Glutamatergic neuron (in vitro differentiated cells): ENCODE measurements around the gene RFX2. TPM values are rescaled to one million over a fixed set of nuclear protein-coding genes. Genes with fewer than 3 reads are reported as not detected.

Source experiments
- DNase-seq: peaks from one replicate; pipeline ENCODE4 v3.0.0; 2022
- H3K27ac Mint-ChIP-seq: one replicate; pipeline ENCODE4 v1.8.0; 2020; ENCODE audit warnings: mild to moderate bottlenecking, mixed read lengths, inconsistent platforms; ENCODE audit not compliant: unreplicated experiment
- H3K27me3 Mint-ChIP-seq: one replicate; pipeline ENCODE4 v1.8.0; 2020; ENCODE audit warnings: mild to moderate bottlenecking, moderate library complexity, mixed read lengths, inconsistent platforms; ENCODE audit not compliant: unreplicated experiment
- H3K36me3 Mint-ChIP-seq: one replicate; pipeline ENCODE4 v1.8.0; 2020; ENCODE audit warnings: mild to moderate bottlenecking, mixed read lengths, inconsistent platforms; ENCODE audit not compliant: unreplicated experiment
- H3K4me1 Mint-ChIP-seq: one replicate; pipeline ENCODE4 v1.8.0; 2020; ENCODE audit warnings: mild to moderate bottlenecking, low read depth, mixed read lengths, inconsistent platforms; ENCODE audit not compliant: unreplicated experiment
- H3K4me3 Mint-ChIP-seq: one replicate; pipeline ENCODE4 v1.8.0; 2020; ENCODE audit warnings: mild to moderate bottlenecking, mixed read lengths, inconsistent platforms; ENCODE audit not compliant: unreplicated experiment
- H3K9me3 Mint-ChIP-seq: one replicate; pipeline ENCODE4 v1.8.0; 2020; ENCODE audit warnings: mild to moderate bottlenecking, moderate library complexity, mixed read lengths, inconsistent platforms; ENCODE audit not compliant: unreplicated experiment
- CTCF ChIP-seq: fragments of 200-600 bp; sonication (generic); IDR thresholded peaks from one replicate; pipeline ENCODE4 v1.5.0; 2021; ENCODE audit not compliant: partially characterized antibody, unreplicated experiment
- total RNA-seq: library from RNA; stranded (reverse); fragmentation: NEBNext Ultra II Directional; extraction: Animal tissue kit (Norgen Biotek cat#: 25700); gene quantifications from one replicate; pipeline ENCODE4 v1.2.1, GENCODE V29; 2021; ENCODE audit not compliant: unreplicated experiment

The RFX2 gene
- total RNA-seq, 1 donor from 2014 or later = 4.3 TPM

- Mint-ChIP-seq H3K27ac (no peak overlapping the region), H3K27me3 (peaks cover 3% of the 10 kb centered on the region)
Observed at GRCh38 chr19:6023936-6024335, 86.4 kb downstream of the RFX2 start.

DNA sequence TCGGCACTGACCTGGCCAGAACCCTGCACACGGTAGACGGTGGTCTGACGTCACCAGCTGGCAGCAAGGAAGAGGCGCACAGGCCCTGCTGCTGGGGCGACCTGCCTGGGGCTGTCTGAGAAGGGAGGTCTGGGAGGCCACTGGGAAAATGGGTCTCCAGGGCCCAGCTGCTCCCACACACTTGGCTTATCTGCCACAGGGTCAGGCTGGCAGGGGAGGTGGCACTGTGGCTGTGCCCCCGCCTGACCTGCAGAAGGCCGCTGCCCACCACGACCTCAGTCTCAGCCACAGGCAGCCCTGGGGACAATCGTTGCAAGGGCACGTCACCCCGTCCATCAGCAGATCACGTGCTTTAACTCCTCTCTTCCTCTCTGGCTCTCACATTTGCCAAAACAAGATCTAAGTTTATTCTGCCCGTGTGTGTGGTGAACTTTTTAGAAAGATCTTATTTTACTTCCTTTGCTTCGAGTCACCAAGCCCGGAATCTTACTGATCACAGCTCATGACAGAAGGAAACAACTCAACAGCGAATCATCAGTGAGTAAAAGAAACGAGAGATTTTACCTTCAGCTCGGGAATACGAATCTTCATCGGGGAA lies 87.1 kb downstream of the RFX2 start:
- peaks cover 1% of the 10 kb centered on the region for H3K4me1 Mint-ChIP-seq
- H3K36me3 Mint-ChIP-seq = no peaks in the 10 kb centered on the region
- no peak for DNase-seq
- H3K27me3 Mint-ChIP-seq = peaks cover 3% of the 10 kb centered on the region
- peaks cover 2% of the 10 kb centered on the region for H3K9me3 Mint-ChIP-seq
- no peak overlapping the region for H3K27ac Mint-ChIP-seq
- peak overlapping the region; percentile 9 for H3K4me3 Mint-ChIP-seq
- TF ChIP-seq CTCF = no peak

More at GRCh38 chr19:6023936-6024335, 86.4 kb downstream of the RFX2 start:
- peaks cover 1% of the 10 kb centered on the region for H3K4me1 Mint-ChIP-seq
- DNase-seq = no peak
- TF ChIP-seq CTCF = no peak
- no peaks in the 10 kb centered on the region for H3K36me3 Mint-ChIP-seq
- H3K9me3 Mint-ChIP-seq = peaks cover 2% of the 10 kb centered on the region
- no peak overlapping the region for H3K4me3 Mint-ChIP-seq

DNA sequence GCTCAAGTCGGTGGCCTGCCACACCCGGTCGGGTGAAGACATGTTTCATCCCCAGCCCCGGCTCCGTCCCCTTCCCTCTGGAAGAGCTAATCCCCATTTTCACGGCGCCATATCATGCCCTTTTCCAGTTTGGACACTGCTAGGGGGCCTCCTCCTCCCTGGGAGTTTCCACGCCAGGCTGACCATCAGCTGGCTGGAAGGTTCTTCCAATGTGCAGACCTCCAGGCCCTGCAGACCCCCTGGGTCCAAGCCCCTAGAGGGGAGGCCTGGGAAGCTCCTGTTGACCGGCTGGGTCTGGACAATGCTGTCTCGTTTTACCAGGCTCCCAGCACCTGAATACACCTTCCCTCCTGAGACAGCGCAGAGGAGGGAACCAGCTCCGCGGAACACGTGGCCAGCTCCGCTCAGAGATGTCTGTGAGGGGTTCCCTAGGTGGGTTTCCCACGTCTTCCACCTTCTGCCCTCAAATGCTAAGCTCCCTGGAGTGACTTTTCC lies 87.7 kb downstream of the RFX2 start:
- Mint-ChIP-seq H3K36me3 (no peaks in the 10 kb centered on the region), H3K4me3 (peak overlapping the region; percentile 9), H3K27ac (no peak overlapping the region), H3K4me1 (peaks cover 1% of the 10 kb centered on the region), H3K9me3 (peaks cover 2% of the 10 kb centered on the region), H3K27me3 (peaks cover 3% of the 10 kb centered on the region)
- TF ChIP-seq CTCF = peak; percentile 24
- DNase-seq = no peak

GRCh38 chr19:6021878-6022569 lies 88.3 kb downstream of the RFX2 start:
- H3K27me3 Mint-ChIP-seq = peaks cover 3% of the 10 kb centered on the region
- peaks cover 2% of the 10 kb centered on the region for H3K9me3 Mint-ChIP-seq
- H3K4me3 Mint-ChIP-seq = peak overlapping the region; percentile 7
- H3K4me1 Mint-ChIP-seq = peaks cover 1% of the 10 kb centered on the region
- no peaks in the 10 kb centered on the region for H3K36me3 Mint-ChIP-seq
- peak; percentile 91 for TF ChIP-seq CTCF
- DNase-seq = peak; percentile 92
- no peak overlapping the region for H3K27ac Mint-ChIP-seq
